ENCODE results near the gene RAB28.
"Not testable (repeated sequence)": the region's sequence is repeated elsewhere in the genome, so short reads cannot be mapped to it uniquely, and the experiment has no call there.

RAB28 gene

DNA sequence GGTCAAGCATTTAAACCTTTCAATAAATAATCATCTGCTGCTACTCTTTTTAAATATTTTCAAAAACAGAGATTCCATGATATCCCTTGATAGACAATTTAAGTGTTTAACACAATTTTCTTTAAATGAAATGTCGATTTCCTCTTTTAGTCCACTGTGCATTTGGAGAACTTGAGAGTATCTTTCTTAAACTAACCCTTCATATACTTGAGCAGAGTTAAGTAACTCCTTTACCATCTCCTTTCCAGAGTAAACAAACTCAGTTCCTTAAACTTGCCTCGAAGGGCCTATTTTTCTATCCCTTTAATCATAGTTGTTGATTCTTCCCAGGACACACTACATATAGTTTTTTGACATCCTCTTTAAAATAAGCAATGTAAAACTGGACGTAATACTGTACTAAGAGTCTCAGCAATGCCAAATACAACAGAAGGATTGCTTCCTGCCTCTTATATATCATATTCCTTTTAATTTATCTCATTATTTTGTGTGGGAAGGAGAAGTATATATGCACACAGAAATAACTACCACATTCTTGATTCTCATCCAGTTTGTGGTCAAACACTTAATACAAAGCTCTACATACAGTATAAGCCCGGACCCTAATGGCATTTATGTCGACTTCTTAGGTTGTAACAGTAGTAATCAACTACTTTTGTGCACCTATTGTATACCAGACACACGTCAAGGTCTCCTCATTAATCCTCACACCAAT lies 22.8 kb downstream of the RAB28 start:
- no peak overlapping the region for H3K4me3 ChIP-seq (ENCODE audit: low read depth, low read length)
- no peak for DNase-seq (ENCODE audit: low read depth)

DNA sequence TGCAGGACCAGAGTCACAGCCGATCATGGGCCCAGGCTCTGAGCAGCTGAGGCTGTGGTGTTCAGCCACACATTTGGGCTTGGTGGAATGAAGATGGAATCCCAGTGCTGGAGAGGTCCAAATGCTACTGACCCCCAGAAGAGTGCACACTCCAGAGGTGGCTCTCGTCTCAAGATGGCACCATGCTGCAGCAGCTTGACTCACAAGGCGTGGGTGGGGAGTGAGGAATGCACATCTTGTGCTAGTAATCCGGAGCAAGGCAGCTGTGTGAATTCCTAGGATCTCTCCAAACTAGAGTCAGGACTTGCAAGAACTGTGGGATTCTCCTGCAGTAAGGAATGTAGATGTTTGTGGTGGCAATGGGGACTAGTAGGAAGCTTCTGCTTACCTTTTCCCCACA lies 28.7 kb downstream of the RAB28 start:
- H3K4me3 ChIP-seq (ENCODE audit: low read depth, low read length) = no peak overlapping the region
- peak; percentile 21 for DNase-seq (ENCODE audit: low read depth)

DNA sequence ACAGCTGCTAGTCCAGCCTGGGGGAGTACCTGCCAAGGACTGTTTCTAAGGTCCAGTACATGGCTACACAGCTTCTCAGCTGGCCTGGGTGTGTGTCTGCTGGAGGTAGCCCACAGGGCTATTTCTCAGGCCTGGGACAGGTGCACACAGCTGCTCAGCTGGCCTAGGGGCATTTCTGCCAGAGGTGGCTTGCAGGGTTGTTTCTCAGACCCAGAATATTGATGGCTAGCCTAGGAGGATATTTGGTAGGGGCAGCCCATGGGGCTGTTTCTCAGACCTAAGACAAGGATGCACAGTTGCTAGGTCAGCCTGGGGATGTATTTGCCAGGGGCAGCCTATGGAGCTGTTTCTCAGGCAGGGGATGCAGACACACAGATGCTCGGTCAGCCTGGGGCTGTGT lies 29.4 kb downstream of the RAB28 start:
- H3K4me3 ChIP-seq (ENCODE audit: low read depth, low read length) = no peak overlapping the region

DNA sequence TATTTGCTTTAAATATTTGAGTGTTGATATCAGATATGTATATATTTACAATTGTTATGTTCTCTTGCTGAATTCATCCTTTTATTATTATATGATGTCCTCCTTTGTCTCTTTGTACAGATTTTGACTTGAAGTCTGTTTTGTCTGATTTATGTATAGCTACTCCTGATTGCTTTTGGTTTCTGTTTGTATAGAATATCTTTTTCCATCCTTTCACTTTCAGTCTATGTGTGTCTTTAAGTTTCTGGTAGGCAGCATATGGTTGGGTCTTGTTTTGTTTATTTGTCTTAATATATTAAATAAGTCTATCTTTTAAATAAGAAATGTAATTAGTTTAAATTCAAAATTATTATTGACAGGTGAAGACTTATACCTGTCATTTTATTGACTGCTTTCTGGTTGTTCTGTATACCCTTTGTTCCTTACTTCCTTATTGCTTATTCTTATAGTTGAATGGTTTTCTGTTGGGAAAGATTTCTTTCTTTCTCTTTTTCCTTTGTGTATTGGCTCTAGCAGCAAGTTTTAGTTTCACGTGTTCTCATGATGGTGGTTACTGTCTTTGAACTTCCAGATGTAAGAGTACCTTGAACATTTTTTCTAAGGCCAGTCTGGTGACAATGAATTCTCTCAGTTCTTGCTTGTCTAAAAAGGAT lies 31.1 kb downstream of the RAB28 start:
- DNase-seq (ENCODE audit: low read depth) = no peak
- H3K4me3 ChIP-seq (ENCODE audit: low read depth, low read length) = no peak overlapping the region

More for the DNA sequence above, 29.4 kb downstream of the RAB28 start:
- no peak for DNase-seq (ENCODE audit: low read depth)

DNA sequence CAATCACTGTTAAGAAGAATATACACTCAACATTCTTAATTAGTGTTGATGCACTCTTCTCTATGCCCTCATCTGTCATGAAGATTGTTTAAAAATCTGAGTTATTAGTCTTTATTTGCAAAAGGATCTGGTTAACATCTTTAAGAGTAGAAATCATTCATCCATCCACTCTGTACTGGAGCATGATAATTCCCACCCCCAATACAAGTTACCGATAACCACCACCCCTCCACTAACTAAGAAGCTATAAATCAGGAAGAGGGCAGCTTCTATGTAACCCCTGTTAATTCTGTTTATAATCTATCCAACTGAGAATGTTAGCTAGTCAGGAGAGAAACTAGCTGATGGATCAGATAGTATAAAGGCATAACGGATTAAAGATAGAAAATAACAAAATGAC lies 34.5 kb downstream of the RAB28 start:
- no peak overlapping the region for H3K4me3 ChIP-seq (ENCODE audit: low read depth, low read length)
- DNase-seq (ENCODE audit: low read depth) = no peak

DNA sequence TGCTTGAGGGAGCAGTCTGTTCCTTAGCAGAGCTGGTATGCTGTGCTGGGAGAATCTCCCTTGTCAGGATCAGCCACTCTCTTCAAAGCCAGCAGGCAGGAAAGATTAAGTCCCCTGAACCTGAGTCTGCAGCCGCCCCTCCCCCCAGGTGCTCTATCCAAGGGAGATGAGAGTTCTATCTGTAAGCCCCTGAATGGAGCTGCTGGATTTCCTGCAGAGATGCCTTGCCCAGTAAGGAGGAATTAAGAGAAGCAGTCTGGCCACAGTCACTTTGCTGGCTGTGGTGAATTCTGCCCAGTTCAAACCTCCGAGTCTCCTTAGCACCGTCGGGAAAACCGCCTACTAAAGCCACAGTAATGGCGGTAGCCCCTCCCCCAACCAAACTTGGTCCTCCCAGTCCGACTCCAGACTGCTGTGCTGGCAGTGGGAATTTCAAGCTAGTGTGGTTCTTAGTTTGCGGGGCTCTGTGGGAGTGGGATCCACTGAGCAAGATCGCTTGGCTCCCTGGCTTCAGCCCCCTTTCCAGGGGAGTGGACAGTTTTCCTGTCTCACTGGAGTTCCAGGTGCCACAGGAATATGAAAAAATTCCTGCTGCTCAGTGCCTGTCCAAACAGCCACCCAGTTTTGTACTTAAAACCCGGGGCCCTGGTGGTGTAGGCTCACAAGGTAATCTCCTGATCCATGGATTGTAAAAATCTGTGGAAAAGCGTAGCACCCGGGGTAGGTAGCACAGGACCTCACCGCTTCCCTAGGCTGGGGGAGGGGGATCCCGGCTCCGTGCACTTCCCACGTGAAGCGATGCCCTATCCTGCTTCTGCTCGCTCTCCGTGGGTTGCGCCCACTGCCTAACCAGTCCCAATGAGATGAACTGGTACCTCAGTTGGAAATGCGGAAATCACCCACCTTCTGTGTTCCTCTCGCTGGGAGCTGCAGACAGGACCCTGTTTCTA lies 38.0 kb downstream of the RAB28 start:
- DNase-seq (ENCODE audit: low read depth) = no peak
- H3K4me3 ChIP-seq (ENCODE audit: low read depth, low read length) = no peak overlapping the region

DNA sequence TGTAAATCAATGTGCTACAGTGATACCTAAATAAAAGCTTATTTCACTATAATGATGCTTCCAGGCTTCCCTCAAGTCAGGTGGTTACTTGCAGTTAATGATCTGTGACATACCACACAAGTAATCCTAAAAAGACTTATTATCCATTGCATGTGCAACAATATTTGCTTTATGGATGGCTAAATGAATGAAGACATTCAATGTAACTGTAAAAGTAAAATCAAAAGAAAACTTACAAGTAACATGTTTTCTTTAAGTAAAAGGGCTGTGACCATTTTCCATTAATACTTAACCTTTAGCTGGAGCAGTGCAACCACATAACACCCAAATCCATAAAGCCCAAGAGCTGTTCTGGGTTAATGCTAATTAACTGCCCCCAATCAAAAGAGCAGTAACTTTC lies 42.6 kb downstream of the RAB28 start:
- DNase-seq (ENCODE audit: low read depth) = no peak

DNA sequence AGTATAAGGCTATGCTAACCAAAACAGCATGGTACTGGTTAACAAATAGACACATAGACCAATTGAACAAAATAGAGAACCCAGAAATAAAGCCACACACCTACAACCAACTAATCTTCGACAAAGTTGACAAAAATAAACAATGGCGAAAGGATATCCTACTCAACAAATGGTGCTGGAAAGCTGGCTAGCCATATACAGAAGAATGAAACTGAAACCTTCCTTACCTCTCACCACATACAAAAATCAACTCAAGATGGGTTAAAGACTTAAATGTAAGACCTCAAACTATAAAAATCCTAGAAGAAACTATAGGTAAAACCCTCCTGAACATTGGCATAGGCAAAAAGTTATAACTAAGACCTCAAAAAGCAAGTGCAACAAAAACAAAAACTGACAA lies 47.2 kb downstream of the RAB28 start:
- H3K4me3 ChIP-seq (ENCODE audit: low read depth, low read length) = no peak overlapping the region
- no peak for DNase-seq (ENCODE audit: low read depth)

More for the DNA sequence above, 42.6 kb downstream of the RAB28 start:
- no peak overlapping the region for H3K4me3 ChIP-seq (ENCODE audit: low read depth, low read length)

DNA sequence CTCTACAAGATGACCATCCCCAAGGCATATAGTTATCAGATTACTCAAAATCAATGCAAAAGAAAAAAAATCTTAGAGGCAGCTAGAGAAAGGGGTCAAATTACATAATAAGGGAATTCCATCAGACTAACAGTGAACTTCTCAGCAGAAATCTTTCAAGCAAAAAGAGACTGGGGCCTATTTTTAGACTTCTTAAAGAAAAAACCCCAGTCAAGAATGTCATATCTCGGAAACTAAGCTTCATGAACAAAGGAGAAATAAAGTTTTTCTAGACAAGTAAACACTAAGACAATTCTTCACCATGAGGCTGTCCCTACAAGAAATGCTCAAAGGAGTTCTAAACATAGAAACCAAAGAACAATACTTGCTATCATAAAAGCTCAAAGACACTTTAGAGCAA lies 51.7 kb downstream of the RAB28 start:
- H3K4me3 ChIP-seq (ENCODE audit: low read depth, low read length) = no peak overlapping the region
- no peak for DNase-seq (ENCODE audit: low read depth)

DNA sequence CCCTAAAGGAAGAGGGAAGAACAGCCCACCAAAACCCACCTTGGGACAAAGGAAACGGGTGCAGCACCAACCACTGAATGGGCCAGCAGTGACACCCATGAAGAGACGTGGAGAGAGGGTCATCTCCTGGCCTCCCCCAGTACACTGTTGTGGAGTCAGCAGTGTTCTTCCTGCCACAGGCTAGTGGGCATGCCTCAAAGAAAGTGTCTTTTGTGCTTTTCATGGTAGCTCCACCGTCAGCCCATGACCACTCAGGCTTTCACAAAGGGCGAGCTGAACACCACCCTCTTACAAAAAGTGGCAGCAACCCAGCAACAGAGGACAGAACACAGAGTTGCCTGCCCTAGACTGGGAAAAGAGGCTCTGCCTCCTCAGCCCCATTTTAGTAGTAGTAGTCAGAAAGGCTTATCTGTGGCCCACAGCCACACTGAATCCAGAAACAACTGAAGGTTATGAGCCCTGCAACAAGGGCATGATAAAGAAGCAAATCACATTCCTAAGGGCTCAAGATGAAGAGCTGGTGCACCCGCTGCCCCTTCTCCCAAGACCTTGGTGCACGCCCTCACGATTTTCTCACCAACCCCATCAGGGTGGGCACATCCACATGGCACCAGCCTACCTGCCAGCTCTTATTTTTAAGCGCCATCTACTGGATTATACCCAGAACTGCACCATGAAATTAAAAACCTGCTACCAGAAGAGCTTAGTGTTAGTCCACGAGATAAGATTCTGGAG lies 53.1 kb downstream of the RAB28 start:
- DNase-seq (ENCODE audit: low read depth) = no peak
- H3K4me3 ChIP-seq (ENCODE audit: low read depth, low read length) = no peak overlapping the region

DNA sequence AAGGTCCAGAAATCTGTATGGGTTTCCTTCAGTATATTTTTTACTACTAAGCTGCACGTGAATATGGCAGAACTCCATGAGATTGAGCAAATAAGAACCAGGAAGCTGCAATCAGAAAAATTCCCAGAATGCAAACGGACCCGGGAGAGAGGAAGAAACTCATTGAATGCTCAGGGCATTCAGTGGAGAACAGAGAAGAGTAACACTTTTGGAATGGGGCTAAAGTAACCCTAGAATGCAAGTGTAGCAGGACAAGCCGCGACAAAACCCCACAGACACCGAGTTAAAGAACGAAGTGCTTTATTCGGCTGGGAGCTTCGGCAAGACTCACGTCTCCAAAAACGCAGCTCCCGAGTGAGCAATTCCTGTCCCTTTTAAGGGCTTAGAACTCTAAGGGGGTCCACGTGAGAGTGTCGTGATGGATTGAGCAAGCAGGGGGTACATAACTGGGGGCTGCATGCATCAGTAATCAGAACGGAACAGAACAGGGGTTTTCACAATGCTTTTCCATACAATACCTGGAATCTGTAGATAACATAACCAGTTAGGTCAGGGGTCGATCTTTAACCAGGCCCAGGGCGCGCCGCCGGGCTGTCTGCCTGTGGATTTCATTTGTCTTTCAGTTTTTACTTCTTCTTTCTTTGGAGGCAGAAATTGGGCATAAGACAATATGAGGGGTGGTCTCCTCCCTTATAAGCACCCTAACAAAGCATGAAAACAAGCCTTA lies 56.4 kb downstream of the RAB28 start:
- DNase-seq (ENCODE audit: low read depth) = no peak
- no peak overlapping the region for H3K4me3 ChIP-seq (ENCODE audit: low read depth, low read length)

DNA sequence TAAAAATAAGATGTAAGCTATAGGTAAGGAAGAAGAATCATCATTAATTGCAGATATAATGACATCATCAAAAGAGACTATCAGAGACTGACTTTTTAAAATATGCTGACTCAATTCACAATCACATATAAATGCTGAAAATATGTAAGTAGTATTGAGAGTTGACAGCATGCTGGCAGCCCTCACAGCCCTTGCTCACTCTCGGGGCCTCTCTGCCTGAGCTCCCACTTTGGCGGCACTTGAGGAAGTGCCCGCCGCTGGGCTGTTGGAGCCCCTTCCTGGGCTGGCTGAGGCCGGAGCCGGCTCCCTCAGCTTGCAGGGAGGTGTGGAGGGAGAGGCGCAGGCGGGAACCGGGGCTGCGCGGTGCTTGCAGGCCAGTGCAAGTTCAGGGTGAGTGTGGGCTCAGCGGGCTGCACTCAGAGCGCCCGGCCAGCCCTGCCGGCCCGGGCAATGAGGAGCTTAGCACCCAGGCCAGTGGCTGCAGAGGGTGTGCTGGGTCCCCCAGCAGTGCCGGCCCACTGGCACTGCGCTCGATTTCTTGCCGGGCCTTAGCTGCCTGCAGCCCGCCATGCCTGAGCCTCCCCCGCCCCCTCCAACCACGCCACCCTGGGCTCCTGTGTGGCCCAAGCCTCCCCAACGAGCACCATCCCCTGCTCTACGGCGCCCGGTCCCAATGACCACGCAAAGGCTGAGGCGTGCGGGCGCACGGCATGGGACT lies 68.9 kb downstream of the RAB28 start:
- no peak for DNase-seq (ENCODE audit: low read depth)

DNA sequence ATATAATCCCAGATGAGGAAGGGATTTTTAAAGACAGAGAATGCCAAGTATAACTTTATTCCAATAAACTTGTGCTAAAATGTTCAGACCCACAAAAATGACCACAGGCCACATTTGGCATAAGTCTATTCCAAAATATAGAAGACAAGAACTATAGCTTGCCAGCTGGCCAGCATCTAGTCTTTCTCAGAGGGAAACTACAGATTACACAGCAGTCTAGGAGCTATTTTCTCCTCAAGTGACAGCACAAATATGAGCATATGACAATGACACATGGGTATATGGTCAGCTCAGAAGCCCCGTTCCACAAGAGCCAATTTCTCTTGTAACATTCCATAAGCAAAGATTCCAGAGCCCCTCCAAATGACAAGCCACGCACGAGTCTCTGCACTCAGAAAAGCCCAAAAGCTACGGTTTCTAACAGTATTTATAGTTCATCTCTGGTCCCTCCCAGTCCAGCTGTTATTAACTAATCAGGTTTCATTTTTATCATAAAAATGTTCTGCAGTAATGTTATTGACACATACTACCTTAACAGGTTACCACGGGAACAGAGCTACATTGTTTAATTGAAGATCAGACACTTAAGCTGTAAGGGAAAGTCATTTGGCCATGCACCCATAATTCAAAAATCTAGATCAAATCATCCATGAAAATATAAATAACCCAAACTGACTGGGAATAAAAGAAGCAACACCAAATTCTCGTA lies 70.3 kb downstream of the RAB28 start:
- no peak for DNase-seq (ENCODE audit: low read depth)
- H3K4me3 ChIP-seq (ENCODE audit: low read depth, low read length) = no peak overlapping the region

More for the DNA sequence above, 68.9 kb downstream of the RAB28 start:
- no peak overlapping the region for H3K4me3 ChIP-seq (ENCODE audit: low read depth, low read length)

DNA sequence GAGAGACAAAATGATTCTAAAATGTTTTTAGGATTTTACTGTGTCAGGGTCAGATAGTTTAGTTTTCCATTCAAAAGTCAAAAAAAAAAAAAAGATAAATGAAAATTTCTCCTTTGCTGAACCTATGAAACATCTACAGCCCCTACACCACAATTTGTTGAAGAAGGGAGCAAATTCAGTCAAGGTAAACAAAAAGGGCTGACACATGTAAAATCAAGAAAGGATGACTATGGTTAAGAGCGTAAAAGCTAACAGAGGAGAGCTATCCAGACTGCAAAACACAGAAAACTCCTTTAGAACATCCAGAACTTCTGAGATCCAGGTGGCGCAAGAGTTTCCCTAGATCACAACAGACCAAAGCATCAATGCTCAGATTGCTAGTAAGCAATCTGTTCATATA lies 72.2 kb downstream of the RAB28 start:
- DNase-seq (ENCODE audit: low read depth) = no peak

DNA sequence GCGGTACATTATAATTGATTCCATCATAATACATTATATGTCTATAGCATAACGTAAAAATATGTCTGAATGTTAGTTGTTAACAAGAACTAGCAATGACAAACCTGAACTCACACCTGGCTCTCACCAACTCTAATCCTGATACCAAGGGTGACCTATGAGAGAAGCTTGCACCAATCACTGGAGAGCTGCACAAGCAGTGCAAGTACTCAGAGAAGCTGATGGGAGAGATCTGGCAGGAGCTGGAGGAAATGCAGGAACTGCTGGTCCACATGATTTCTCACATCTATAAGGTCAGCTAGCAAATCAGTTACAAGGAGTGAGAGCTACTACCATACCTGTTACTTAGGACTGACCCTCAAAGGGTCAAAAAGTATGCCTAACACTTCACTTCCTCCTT lies 74.8 kb downstream of the RAB28 start:
- H3K4me3 ChIP-seq (ENCODE audit: low read depth, low read length) = no peak overlapping the region
- no peak for DNase-seq (ENCODE audit: low read depth)

More for the DNA sequence above, 72.2 kb downstream of the RAB28 start:
- H3K4me3 ChIP-seq (ENCODE audit: low read depth, low read length) = no peak overlapping the region

DNA sequence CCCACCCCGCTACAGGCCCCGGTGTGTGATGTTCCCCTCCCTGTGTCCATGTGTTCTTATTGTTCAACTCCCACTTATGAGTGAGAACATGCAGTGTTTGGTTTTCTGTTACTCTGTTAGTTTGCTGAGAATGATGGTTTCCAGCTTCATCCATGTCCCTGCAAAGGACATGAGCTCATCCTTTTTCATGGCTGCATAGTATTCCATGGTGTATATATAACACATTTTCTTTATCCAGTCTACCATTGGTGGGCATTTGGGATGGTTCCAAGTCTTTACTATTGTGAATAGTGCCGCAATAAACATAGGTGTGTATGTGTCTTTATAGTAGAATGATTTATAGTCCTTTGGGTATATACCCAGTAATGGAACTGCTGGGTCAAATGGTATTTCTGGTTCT lies 78.0 kb downstream of the RAB28 start:
- DNase-seq (ENCODE audit: low read depth); H3K4me3 ChIP-seq (ENCODE audit: low read depth, low read length): not testable (repeated sequence)

DNA sequence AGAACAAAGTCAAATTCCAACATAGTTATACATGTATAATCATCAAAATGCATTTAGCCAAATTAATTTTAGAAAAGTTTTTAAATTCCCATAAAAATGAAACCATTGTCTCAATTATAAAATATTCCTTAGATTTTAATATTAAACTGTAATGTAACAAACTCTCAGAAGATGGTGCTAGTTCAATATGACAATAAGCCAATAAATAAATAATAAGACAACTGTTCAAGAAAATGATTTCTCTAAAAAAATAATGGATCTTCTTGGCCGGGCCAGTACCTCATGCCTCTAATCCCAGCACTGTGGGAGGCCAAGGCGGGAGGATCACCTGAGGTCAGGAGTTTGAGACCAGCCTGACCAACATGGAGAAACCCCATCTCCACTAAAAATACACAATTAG lies 80.3 kb downstream of the RAB28 start:
- DNase-seq (ENCODE audit: low read depth) = no peak

DNA sequence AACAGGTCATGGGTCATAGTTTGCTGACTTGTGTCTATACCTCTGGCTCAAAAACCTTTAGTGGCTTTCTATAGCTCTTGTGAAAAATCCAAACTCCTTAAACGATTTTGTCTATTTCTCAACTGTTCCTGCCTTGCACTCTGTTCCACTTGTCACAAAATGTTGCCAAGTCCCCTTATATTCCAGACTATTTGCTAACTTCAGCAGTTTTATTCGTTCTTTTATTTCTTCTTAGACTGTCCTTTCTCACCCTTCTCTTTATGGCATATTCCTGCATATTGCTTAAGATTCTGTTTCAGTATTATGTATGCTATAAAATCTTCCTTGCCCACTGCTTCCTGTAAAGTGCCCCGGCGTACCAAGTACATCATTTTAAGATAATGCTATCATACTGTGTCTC lies 80.8 kb downstream of the RAB28 start:
- no peak overlapping the region for H3K4me3 ChIP-seq (ENCODE audit: low read depth, low read length)
- no peak for DNase-seq (ENCODE audit: low read depth)

More for the DNA sequence above, 80.3 kb downstream of the RAB28 start:
- H3K4me3 ChIP-seq (ENCODE audit: low read depth, low read length) = no peak overlapping the region

Measured in skeletal muscle cell (primary cell).